Peyer's patch (tissue), 4 donors: ENCODE measurements around the gene MYL6.

ENCODE experiments used
- POLR2A ChIP-seq, 2 donors: fragments of 450-650 bp; IDR thresholded peaks; one replicate each; pipeline ENCODE4 v1.5.1; 2017; ENCODE audit warnings: antibody characterized with exemption in 2 of 2, mild to moderate bottlenecking in 2 of 2, moderate library complexity in 2 of 2
- TF ChIP-seq, protein P1 (sequence below), 6 experiments: fragments of 450-650 bp in 4 of 6; fragments of 200-600 bp in 2 of 6; sonication (generic) in 1 of 6; IDR thresholded peaks; one replicate each; pipeline ENCODE4 v1.5.1; 2017 to 2019; ENCODE audit warnings: antibody characterized with exemption in 6 of 6, mild to moderate bottlenecking in 3 of 6, moderate library complexity in 1 of 6

DNA sequence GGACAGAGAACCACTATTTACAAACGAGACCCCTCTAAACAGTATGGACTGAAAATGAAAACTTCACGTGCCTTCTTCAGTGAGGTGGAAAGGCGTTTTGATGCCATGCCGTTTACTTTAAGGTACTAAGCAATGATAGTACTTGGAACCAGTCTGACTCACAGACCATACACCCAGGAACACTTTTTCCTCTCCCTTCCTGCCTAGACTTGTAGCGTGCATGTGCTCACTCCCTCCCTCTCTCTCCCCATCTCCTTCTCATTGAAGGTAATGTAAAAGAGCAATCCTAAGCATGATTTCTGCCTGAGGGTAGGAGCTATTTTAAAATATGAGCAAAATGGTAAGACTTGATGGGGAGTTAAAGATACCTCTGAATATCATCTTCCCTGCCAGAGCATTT, 47.6 kb upstream of the MYL6 start:
- TF ChIP-seq, protein P1, sequence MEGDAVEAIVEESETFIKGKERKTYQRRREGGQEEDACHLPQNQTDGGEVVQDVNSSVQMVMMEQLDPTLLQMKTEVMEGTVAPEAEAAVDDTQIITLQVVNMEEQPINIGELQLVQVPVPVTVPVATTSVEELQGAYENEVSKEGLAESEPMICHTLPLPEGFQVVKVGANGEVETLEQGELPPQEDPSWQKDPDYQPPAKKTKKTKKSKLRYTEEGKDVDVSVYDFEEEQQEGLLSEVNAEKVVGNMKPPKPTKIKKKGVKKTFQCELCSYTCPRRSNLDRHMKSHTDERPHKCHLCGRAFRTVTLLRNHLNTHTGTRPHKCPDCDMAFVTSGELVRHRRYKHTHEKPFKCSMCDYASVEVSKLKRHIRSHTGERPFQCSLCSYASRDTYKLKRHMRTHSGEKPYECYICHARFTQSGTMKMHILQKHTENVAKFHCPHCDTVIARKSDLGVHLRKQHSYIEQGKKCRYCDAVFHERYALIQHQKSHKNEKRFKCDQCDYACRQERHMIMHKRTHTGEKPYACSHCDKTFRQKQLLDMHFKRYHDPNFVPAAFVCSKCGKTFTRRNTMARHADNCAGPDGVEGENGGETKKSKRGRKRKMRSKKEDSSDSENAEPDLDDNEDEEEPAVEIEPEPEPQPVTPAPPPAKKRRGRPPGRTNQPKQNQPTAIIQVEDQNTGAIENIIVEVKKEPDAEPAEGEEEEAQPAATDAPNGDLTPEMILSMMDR (IDR thresholded peaks at IDR 0.05), result no peak
- no peak for TF ChIP-seq POLR2A (IDR thresholded peaks at IDR 0.05)
